Spleen (tissue), 11 donors: ENCODE results near the gene ANO2. TPM values are rescaled to one million over a fixed set of nuclear protein-coding genes. Genes with fewer than 3 reads are reported as not detected.

Experiments used
- DNase-seq: peaks from one replicate; pipeline ENCODE4 v3.0.0-alpha.2; 2020
- H3K27ac ChIP-seq, 8 donors: fragments of 200-600 bp; sonication (generic) in 7 of 8; 1 replicate in 4 of 8; 2 replicates in 4 of 8; pipeline versions ENCODE4 v1.5.0 to v1.8.0; 2016 to 2021; ENCODE audit warnings: inconsistent platforms in 4 of 8, mild to moderate bottlenecking in 4 of 8, moderate library complexity in 1 of 8
- H3K27me3 ChIP-seq, 7 donors: fragments of 200-600 bp; sonication (generic) in 6 of 7; replicated peaks in 1 of 7; 1 replicate in 4 of 7; 2 replicates in 3 of 7; pipeline versions ENCODE4 v1.5.0 to v1.8.0; 2016 to 2021; ENCODE audit warnings: inconsistent platforms in 3 of 7, mild to moderate bottlenecking in 1 of 7
- H3K36me3 ChIP-seq, 6 donors: fragments of 200-600 bp; sonication (generic) in 5 of 6; 1 replicate in 4 of 6; 2 replicates in 2 of 6; pipeline versions ENCODE4 v1.5.0 to v1.8.0; 2016 to 2021; ENCODE audit warnings: inconsistent platforms in 2 of 6
- H3K4me1 ChIP-seq, 6 donors: fragments of 200-600 bp; sonication (generic) in 5 of 6; 1 replicate in 3 of 6; 2 replicates in 3 of 6; pipeline versions ENCODE4 v1.5.0 to v1.8.0; 2016 to 2021; ENCODE audit warnings: inconsistent platforms in 3 of 6
- H3K4me3 ChIP-seq, 8 donors: fragments of 200-600 bp; sonication (generic) in 7 of 8; 1 replicate in 4 of 8; 2 replicates in 4 of 8; pipeline versions ENCODE4 v1.5.0 to v1.8.0; 2016 to 2021; ENCODE audit warnings: inconsistent platforms in 4 of 8, mild to moderate bottlenecking in 4 of 8, moderate library complexity in 2 of 8
- H3K9me3 ChIP-seq, 8 donors: fragments of 200-600 bp; sonication (generic) in 7 of 8; 1 replicate in 4 of 8; 2 replicates in 4 of 8; pipeline versions ENCODE4 v1.5.0 to v1.8.0; 2016 to 2021; ENCODE audit warnings: inconsistent platforms in 4 of 8
- CTCF ChIP-seq, 11 experiments: fragments of 200-600 bp in 7 of 11; fragments of 450-650 bp in 4 of 11; sonication (generic) in 4 of 11; IDR thresholded peaks in 8 of 11; conservative IDR thresholded peaks in 3 of 11; 1 replicate in 7 of 11; 2 replicates in 4 of 11; pipeline versions ENCODE4 v1.4.0 to v1.8.0; 2016 to 2021; ENCODE audit warnings: antibody characterized with exemption in 11 of 11, inconsistent platforms in 4 of 11, mild to moderate bottlenecking in 1 of 11
- POLR2A ChIP-seq, 3 donors: fragments of 450-650 bp; IDR thresholded peaks; one replicate each; pipeline ENCODE4 v1.5.1; 2017; ENCODE audit warnings: antibody characterized with exemption in 3 of 3, mild to moderate bottlenecking in 1 of 3
- POLR2AphosphoS5 ChIP-seq, 3 donors: sonication (generic); formaldehyde crosslinking; IDR thresholded peaks; one replicate each; pipeline ENCODE4 v1.5.1; 2017; ENCODE audit warnings: antibody characterized with exemption in 3 of 3
- WGBS, 5 donors: extraction: QIAGEN DNeasy Blood & Tissue Kit in 3 of 5; methylation state at CpG; one replicate each; pipeline versions ENCODE4 v1.1.5 to v1.1.7; 2013 to 2018; 5-methylcytosine and 5-hydroxymethylcytosine counted together
- intact Hi-C: fragments of 100-400 bp; cut with DNase I; formaldehyde crosslinking; loops from one replicate; pipeline ENCODE4 v1.15.0; 2023; ENCODE audit warnings: low total_unique reads
- polyA plus RNA-seq, 3 donors: library from polyadenylated mRNA; stranded (reverse); fragments of 200-250 nt; gene quantifications; one replicate each; pipeline ENCODE4 v1.2.1, GENCODE V29; 2013
- total RNA-seq, 7 donors: library from RNA; depleted of rRNA in 3 of 7; stranded (reverse); fragments of >200 nt in 3 of 7; fragmentation: NEBNext Ultra II Directional in 4 of 7; extraction: Animal tissue kit (Norgen Biotek cat#: 25700) in 4 of 7; gene quantifications; one replicate each; pipeline versions ENCODE4 v1.1.0 to v1.2.1, GENCODE V29; 2016 to 2021
- donor health status: healthy with polysubstance abuse.
- donor health status: DM: no; HTN: no; CAD: no; lungs with moderate emphysema.
- donor health status: DM: no; HTN: no; CAD: no.
- donor health status: Bipolar disorder and iron deficiency.
- donor health status: healthy.
- donor health status: DM: no; HTN: no; CAD: no.
- donor health status: DM: yes; HTN: yes; CAD: no.

Gene ANO2
- total and polyA plus RNA-seq, 10 donors: 1.1 to 35.1 (median 14.2) TPM

DNA sequence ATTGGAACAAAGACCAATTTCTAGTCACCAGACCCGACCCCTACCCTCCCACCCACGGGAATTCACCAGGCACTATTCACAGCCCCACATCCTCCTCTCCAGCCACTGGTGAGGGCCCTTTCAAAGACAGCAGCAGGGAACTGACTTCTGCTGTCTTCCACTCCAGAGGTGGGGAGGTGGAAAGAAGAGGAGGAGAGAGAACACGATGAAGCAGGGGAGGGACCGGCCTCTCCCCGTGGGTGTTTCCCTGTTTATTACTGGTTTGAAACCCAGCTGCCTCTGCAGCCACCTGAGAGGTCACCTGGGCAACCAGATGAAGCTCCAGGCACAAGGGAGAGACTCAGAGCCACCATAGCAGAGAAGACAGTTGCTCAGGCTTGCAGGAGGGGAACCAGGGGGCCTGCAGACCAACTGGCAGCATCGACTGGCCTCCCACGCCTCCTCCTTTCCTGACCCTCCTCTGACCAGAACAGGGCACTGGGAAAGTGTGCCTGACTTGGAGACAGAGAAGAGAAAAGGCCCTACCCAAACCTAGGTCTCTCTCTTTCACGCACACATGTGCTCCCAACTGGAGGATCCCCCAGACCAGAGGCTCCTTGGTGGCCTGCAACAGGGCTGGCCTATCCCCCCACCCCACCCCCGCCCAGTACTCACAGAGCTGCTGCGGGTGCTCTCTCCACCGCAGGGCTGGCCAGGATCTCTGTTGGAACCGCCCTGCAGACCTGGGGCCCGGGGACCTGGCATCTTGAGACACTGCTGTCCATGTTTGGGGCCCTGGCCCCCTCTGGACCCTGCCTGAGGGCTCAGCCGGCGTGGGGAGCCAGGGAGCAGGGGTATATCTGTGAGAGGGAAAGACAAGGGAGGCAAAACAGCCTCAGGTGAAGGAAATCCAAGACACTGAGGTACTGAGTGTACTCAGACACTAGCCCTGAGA lies 22.8 kb downstream of the ANO2 start:
- TF ChIP-seq POLR2AphosphoS5 (IDR thresholded peaks at IDR 0.05) (no peak), POLR2A (IDR thresholded peaks at IDR 0.05) (no peak), CTCF (IDR thresholded peaks at IDR 0.05 in 8 of 11, conservative IDR thresholded peaks at IDR 0.05 in 3 of 11) (no peak)
- Histone ChIP-seq H3K9me3 (no peaks in the 10 kb centered on the region), H3K27me3 (peaks cover 0 to 13% (median 0%) of the 10 kb centered on the region in 7 donors), H3K27ac (no peak overlapping the region), H3K4me1 (no peaks in the 10 kb centered on the region), H3K4me3 (no peak overlapping the region), H3K36me3 (peaks cover 0 to 23% (median 0%) of the 10 kb centered on the region in 6 donors)
- no peak for DNase-seq
- intact Hi-C loops: no loop called here
- 78 to 86% (median 83%) methylated on average over 15 of the region's 15 CpGs for WGBS, 5 donors

DNA sequence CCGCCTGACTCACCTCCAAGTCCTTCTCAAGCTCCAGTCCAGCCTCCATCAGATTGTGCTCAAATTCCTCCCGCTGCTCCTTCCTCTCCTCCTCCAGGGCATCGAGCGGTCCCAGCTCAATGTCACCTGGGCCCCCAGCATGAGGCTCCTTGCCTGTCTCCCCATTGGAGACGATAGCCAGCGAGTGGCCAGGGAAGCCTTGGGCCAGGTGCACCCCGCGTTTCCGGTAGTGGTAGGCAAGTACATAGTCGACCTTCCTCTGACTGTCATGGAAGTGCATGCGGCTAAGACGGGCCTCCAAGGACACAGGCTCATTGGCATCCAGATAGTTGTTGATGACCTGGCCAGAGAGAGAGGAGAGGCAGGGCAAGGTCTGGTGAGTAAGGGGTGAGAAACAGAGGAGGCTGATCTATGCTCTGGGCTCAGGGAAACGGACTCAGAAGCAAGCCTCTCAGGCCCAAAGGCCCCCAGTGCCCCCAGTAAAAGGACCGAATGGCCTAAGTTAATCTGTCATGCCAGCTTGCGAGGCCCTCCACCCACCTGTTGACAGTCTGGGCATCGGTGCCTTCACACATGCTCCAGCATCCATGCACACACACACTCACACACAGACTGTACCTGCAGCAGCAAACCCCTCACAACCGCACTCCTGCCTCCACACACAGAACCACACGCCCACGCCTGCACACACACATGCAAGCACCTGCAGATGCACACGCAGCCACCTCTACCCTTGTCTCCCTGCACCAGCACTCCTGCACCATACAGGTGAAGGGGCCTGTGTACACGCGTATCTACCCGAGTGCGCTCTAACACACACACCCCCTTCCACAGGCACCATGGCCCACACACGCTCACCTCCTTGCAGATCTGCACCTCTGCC lies 23.8 kb downstream of the ANO2 start:
- TF ChIP-seq POLR2A (IDR thresholded peaks at IDR 0.05): no peak
- no peak for TF ChIP-seq POLR2AphosphoS5 (IDR thresholded peaks at IDR 0.05)
- TF ChIP-seq CTCF (IDR thresholded peaks at IDR 0.05 in 8 of 11, conservative IDR thresholded peaks at IDR 0.05 in 3 of 11): no peak
- H3K4me1 ChIP-seq: no peaks in the 10 kb centered on the region
- H3K36me3 ChIP-seq: peaks cover 0 to 23% (median 0%) of the 10 kb centered on the region in 6 donors
- 90 to 94% (median 92%) methylated on average over 21 to 25 of the region's 25 CpGs for WGBS, 5 donors
- H3K9me3 ChIP-seq: no peaks in the 10 kb centered on the region
- no peak overlapping the region for H3K4me3 ChIP-seq
- intact Hi-C loops: no loop called here
- no peak for DNase-seq
- H3K27me3 ChIP-seq: peaks cover 0 to 11% (median 0%) of the 10 kb centered on the region in 7 donors
- no peak overlapping the region for H3K27ac ChIP-seq

- Histone ChIP-seq H3K36me3 (peaks cover 0 to 15% (median 0%) of the 10 kb centered on the region in 6 donors), H3K27me3 (peaks cover 0 to 7% (median 0%) of the 10 kb centered on the region in 7 donors), H3K9me3 (no peaks in the 10 kb centered on the region), H3K4me1 (no peaks in the 10 kb centered on the region), H3K27ac (no peak overlapping the region), H3K4me3 (no peak overlapping the region)
- WGBS, 5 donors: 79 to 91% (median 90%) methylated on average over 9 of the region's 9 CpGs
- intact Hi-C loops: no loop called here
- no peak for TF ChIP-seq POLR2A (IDR thresholded peaks at IDR 0.05)
- no peak for TF ChIP-seq POLR2AphosphoS5 (IDR thresholded peaks at IDR 0.05)
- TF ChIP-seq CTCF (IDR thresholded peaks at IDR 0.05 in 8 of 11, conservative IDR thresholded peaks at IDR 0.05 in 3 of 11): no peak
- DNase-seq: no peak
Measured at GRCh38 chr12:5916785-5917290, 28.2 kb downstream of the ANO2 start.
